Astrocyte (in vitro differentiated cells and primary cell): Measurements from ENCODE around the gene KIZ.

Source experiments
- CTCF ChIP-seq: IDR thresholded peaks from 2 replicates; pipeline ENCODE4 v1.5.1; 2011; ENCODE audit warnings: low read depth, mild to moderate bottlenecking, inconsistent platforms, low read length, moderate library complexity; ENCODE audit not compliant: insufficient read depth
- EZH2 ChIP-seq: IDR thresholded peaks from 2 replicates; pipeline ENCODE4 v1.6.1; 2012; ENCODE audit warnings: mild to moderate bottlenecking, low read length, inconsistent platforms; ENCODE audit not compliant: insufficient read depth

- no peak for TF ChIP-seq CTCF
- no peak for TF ChIP-seq EZH2
These were observed 8.2 kb downstream of the KIZ start for GRCh38 chr20:21133917-21134622.
